ENCODE data around the gene RILPL1. TPM values are rescaled to one million over a fixed set of nuclear protein-coding genes. Genes with fewer than 3 reads are reported as not detected.

The RILPL1 gene
- total RNA-seq, 1 donor from 2014 or later, result 9.4 TPM

GRCh38 chr12:123428591-123428990, 104.9 kb downstream of the RILPL1 start:
- DNase-seq (ENCODE audit: low read depth, low spot score), result no peak

- no peak for DNase-seq (ENCODE audit: low read depth, low spot score)
These were observed 106.3 kb downstream of the RILPL1 start for GRCh38 chr12:123427036-123427769.

- no peak for DNase-seq (ENCODE audit: low read depth, low spot score)
These were observed 112.2 kb downstream of the RILPL1 start for GRCh38 chr12:123421314-123421713.

Other genes starting within 250 kb of the RILPL1 start
- gene SBNO1, start 168.9 kb downstream of the RILPL1 start, total RNA-seq, result 25.1 and 39.8 TPM in 2 replicates
- gene KMT5A, start 149.6 kb downstream of the RILPL1 start, total RNA-seq, result 39.0 and 60.9 TPM in 2 replicates
- gene RILPL2, start 97.0 kb downstream of the RILPL1 start, total RNA-seq, result 5.3 and 5.5 TPM in 2 replicates
- gene SNRNP35, start 75.6 kb downstream of the RILPL1 start, total RNA-seq, result 10.0 and 16.2 TPM in 2 replicates
- gene TMED2, start 50.8 kb upstream of the RILPL1 start, total RNA-seq, result 441 and 517 TPM in 2 replicates
- 15.2 and 24.6 TPM in 2 replicates for gene DDX55, start 68.4 kb upstream of the RILPL1 start, total RNA-seq
- gene EIF2B1, start 100.0 kb upstream of the RILPL1 start, total RNA-seq, result 36.3 and 50.0 TPM in 2 replicates
- gene GTF2H3, start 100.1 kb upstream of the RILPL1 start, total RNA-seq, result 34.0 and 39.3 TPM in 2 replicates
- gene TCTN2, start 137.4 kb upstream of the RILPL1 start, total RNA-seq, result 7.9 and 8.2 TPM in 2 replicates
- gene ATP6V0A2, start 178.6 kb upstream of the RILPL1 start, total RNA-seq, result 29.7 and 54.9 TPM in 2 replicates
- under 0.01 TPM in 2 replicates for gene DNAH10, start 228.6 kb upstream of the RILPL1 start, total RNA-seq